ENCODE results near the gene SLC22A7.
A peak's percentile ranks its signal among the peaks of the same experiment; 100 is the strongest.

DNA sequence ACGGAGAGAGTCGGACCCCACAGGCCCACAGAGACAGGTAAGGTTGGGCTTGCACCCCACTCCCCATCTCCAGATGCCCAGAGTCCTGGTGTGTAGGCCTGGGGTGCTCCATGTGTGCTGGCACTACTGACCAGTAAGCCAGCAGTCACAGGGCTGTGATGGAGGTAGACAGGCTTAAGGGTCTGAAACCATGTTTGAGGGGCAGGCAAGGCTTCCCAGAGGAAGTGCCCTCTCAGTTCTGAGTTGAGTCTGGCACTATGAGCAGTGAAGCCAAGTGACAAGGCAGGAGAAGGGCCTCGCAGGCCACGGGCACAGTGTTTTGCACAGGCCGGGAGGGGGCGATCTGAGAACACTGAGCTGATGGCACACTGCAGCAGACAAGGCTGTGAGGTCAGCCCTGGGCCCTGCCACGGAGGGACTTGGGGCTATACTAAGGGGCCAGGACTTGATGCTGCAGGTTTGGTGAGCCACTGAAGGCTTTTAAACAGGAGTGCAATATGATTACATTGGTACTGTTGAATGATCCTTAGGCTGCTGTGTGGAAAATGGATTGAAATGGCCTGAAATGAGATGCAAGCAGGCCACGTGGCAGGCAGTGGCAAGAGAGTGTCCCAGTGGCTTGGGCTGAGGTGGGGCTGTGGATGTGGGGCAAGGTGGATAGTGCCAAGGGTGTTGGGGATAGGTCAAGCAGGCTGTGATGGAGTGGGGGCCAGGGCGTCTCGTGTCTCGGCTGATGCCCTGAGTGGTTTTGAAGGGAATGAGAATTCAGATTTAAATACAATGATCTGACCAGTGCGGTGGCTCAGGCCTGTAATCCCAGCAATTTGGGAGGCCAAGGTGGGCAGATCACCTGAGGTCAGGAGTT is 34.5 kb upstream of the SLC22A7 start:
- peak; percentile 83 for TF ChIP-seq CTCF (conservative IDR thresholded peaks at IDR 0.05)
- TF ChIP-seq EZH2 (IDR thresholded peaks at IDR 0.05; ENCODE audit: low read depth), result no peak

Data from PC-9 (cell line).